Left lobe of liver (tissue), 2 donors: ENCODE data around the gene OR8B4. TPM values are rescaled to one million over a fixed set of nuclear protein-coding genes. Genes with fewer than 3 reads are reported as not detected.
"Not testable (repeated sequence)": the region's sequence is repeated elsewhere in the genome, so short reads cannot be mapped to it uniquely, and the experiment has no call there.

Experiments used
- ATAC-seq: fragments of 200-7000 bp; cut with Tn5 transposase; one replicate; pipeline ENCODE4 v1.9.1; 2020; ENCODE audit warnings: mild to moderate bottlenecking, moderate library complexity
- DNase-seq: peaks from one replicate; pipeline ENCODE4 v3.0.0-alpha.2; 2020; ENCODE audit warnings: low spot score
- total RNA-seq: library from RNA; stranded (reverse); gene quantifications from one replicate; pipeline ENCODE4 v1.2.1, GENCODE V29; 2021
- donor health status: DM: no; HTN: no; CAD: no; lungs with moderate emphysema.
- donor health status: DM: no; HTN: yes; CAD: no.

OR8B4 gene
- total RNA-seq, 1 donor from 2014 or later: not detected

- DNase-seq (no peak), ATAC-seq (no peak)
Measured at GRCh38 chr11:124409906-124410305, 14.8 kb downstream of the OR8B4 start.

- ATAC-seq (no peak), DNase-seq (no peak)
Measured at GRCh38 chr11:124405581-124405980, 19.1 kb downstream of the OR8B4 start.

GRCh38 chr11:124403186-124403585, 21.5 kb downstream of the OR8B4 start:
- not testable (repeated sequence) for ATAC-seq, DNase-seq

DNA sequence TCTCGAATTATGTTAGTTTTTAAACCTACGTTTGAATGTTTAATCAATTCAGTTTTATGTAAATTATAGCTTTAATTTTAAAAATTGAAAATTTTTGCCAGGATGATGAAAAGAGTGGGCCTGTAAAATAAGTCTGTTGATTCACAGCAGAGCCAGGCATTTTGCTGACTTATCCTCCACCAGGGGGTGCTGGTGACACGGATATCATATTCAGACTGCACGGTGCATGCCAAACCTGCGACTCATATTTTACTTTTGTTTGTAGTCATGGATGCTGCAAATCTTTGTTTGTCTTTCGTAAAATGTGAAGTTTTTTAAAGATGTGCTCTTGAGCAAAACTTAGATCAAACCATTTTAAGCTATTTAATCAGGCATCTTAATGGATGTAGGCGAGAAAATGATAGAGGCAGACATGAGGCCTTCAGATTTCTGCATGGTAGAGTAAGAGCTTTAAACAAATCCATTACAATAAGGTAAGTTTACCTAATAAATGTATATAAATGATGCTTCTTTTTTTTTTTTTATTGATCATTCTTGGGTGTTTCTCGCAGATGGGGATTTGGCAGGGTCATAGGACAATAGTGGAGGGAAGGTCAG, 22.2 kb downstream of the OR8B4 start:
- DNase-seq (peak; percentile 56), ATAC-seq (peak; percentile 89)

DNA sequence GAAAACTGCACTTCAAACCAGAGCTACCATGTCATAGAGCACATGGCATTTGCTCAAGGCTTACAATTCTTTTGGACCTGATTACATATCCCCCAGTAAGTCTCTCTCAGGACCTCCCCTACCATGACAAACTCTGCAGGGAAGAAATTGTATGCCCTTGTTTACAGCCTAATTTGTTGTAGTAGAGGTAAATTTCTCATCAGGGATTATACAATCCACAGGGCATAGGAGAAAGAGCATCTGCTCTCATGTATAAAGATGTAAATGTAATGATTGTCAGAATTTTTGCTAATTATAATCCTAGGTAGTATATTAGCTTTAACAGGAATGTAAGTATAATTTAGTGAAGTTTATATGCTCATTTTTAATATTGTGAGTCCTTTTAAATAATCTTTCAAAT, 25.7 kb downstream of the OR8B4 start, which contains the start of gene OR8B3:
TSS of gene OR8B3 (minus strand) at position 101 of the 400 bp plus-strand sequence. CDS start 1,673 bp downstream, outside the sequence.
- no peak for DNase-seq
- ATAC-seq: no peak

GRCh38 chr11:124396847-124397246, 27.8 kb downstream of the OR8B4 start:
- not testable (repeated sequence) for ATAC-seq, DNase-seq

GRCh38 chr11:124394408-124394807, 30.3 kb downstream of the OR8B4 start:
- no peak for ATAC-seq
- no peak for DNase-seq

DNA sequence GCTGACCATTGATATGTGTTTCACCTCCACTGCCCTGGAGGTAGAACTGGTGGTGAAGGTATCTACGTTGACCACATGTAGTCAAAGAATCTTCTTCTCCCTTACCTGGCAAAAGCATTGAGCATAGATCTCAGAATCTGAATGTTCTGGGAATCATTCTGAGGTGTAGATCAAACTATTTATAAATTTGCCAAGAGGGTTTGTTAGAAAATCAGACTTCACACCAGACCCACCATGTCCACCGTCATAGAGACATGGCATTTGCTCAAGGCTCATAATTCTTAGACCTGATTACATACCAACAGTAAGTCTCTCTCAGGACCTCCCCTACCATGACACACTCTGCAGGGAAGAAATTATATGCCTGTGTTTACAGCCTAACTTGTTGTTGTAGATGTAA, 40.3 kb downstream of the OR8B4 start, which contains the start of gene OR8B2:
TSS of gene OR8B2 (minus strand) at position 101 of the 400 bp plus-strand sequence. CDS start 1,156 bp downstream, outside the sequence.
- ATAC-seq: no peak
- DNase-seq: no peak

- not testable (repeated sequence) for DNase-seq, ATAC-seq
Measured at GRCh38 chr11:124382857-124383256, 41.8 kb downstream of the OR8B4 start.

DNA sequence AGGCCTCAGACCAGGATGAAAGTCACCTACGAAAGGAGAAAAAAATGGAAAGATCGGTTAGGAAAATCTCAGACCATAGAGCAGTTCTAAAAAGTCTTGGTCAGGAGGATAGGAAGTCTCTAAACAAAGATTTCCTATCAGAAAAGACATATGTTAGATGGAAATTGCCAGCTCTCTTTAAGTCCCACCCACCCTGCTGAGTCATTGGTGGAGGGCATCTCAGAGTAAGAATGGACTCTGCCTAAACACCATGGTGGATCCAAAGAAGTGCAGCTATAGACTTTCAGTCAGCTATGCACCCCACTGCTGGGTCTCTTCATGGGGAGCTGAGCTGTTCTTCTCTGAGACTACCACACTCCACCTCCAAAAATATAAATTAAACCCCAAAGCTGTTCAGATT, 44.1 kb downstream of the OR8B4 start:
- DNase-seq (no peak), ATAC-seq (no peak)

DNA sequence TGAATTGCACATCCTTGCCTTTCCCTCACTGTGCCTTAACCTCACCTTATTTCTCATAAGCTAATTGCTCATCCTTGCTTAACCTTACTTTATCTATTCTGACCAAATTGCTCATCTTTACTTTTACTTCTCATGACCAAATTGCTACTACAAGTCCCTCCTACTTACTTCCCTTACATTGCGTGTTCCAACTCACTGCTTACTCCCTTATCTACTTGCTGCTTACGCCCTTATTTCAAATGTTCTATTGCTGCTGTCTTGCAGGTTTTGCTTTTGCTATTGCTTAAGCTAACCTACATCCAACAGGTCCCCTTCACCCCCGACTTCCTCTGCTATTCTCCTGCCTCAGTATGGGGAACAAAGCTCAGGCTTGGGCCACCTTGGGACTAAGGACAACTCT, 48.4 kb downstream of the OR8B4 start:
- DNase-seq (no peak), ATAC-seq (no peak)

Other genes with a start within 250 kb of the OR8B4 start
- not detected for gene OR10D3, start 241.5 kb downstream of the OR8B4 start, total RNA-seq
- gene OR8G1, start 183.8 kb downstream of the OR8B4 start, total RNA-seq: not detected
- not detected for gene OR8G5, start 168.5 kb downstream of the OR8B4 start, total RNA-seq
- not detected for gene OR8D1, start 110.9 kb downstream of the OR8B4 start, total RNA-seq
- gene OR8D2, start 104.7 kb downstream of the OR8B4 start, total RNA-seq: not detected
- not detected for gene OR8B2, start 40.4 kb downstream of the OR8B4 start, total RNA-seq
- gene OR8B3, start 25.8 kb downstream of the OR8B4 start, total RNA-seq: not detected
- not detected for gene OR8B8, start 20.8 kb upstream of the OR8B4 start, total RNA-seq
- not detected for gene OR8B12, start 118.8 kb upstream of the OR8B4 start, total RNA-seq
- gene OR8A1, start 145.1 kb upstream of the OR8B4 start, total RNA-seq: not detected
- not detected for gene PANX3, start 186.6 kb upstream of the OR8B4 start, total RNA-seq
- 23.3 TPM for gene TBRG1, start 198.0 kb upstream of the OR8B4 start, total RNA-seq
- 34.4 TPM for gene SIAE, start 248.9 kb upstream of the OR8B4 start, total RNA-seq
- 0.86 TPM for gene SPA17, start 249.0 kb upstream of the OR8B4 start, total RNA-seq